Vagina (tissue), 2 donors: ENCODE measurements around the gene FYCO1.

Experiments used
- CTCF ChIP-seq, 3 experiments: fragments of 450-650 bp in 2 of 3; fragments of 200-600 bp in 1 of 3; sonication (generic) in 1 of 3; IDR thresholded peaks; one replicate each; pipeline ENCODE4 v1.5.1; 2017 to 2019; ENCODE audit warnings: antibody characterized with exemption in 3 of 3, mild to moderate bottlenecking in 2 of 3, moderate library complexity in 2 of 3
- POLR2A ChIP-seq, 2 donors: fragments of 450-650 bp; IDR thresholded peaks; one replicate each; pipeline ENCODE4 v1.6.1; 2017; ENCODE audit warnings: antibody characterized with exemption in 2 of 2, mild to moderate bottlenecking in 2 of 2, moderate library complexity in 2 of 2
- POLR2AphosphoS5 ChIP-seq, 2 donors: sonication (generic); formaldehyde crosslinking; IDR thresholded peaks; one replicate each; pipeline ENCODE4 v1.9.0; 2017; ENCODE audit warnings: antibody characterized with exemption in 2 of 2, mild to moderate bottlenecking in 2 of 2, low read depth in 1 of 2; ENCODE audit not compliant: insufficient read depth in 1 of 2

GRCh38 chr3:45921158-45922038 is 74.2 kb downstream of the FYCO1 start:
- TF ChIP-seq POLR2AphosphoS5 (IDR thresholded peaks at IDR 0.05; ENCODE audit: insufficient read depth in 1 of 2, low read depth in 1 of 2) (no peak), CTCF (IDR thresholded peaks at IDR 0.05) (no peak), POLR2A (IDR thresholded peaks at IDR 0.05) (no peak)
